Mammary epithelial cell (primary cell): Measurements from ENCODE around the gene SLC36A2.

Experiments used
- EZH2 ChIP-seq: IDR thresholded peaks from 2 replicates; pipeline ENCODE4 v1.6.1; 2012; ENCODE audit warnings: low read length, inconsistent platforms, borderline replicate concordance
- TF ChIP-seq, protein P1 (sequence below), 2 donors: IDR thresholded peaks in 1 of 2; conservative IDR thresholded peaks in 1 of 2; 2 replicates each; pipeline ENCODE4 v1.5.1; 2011 to 2012; ENCODE audit warnings: inconsistent platforms in 2 of 2, low read length in 2 of 2, mild to moderate bottlenecking in 2 of 2, control low read depth in 1 of 2, low read depth in 1 of 2; ENCODE audit not compliant: insufficient read depth in 1 of 2; ENCODE audit errors: extremely low read depth in 1 of 2

DNA sequence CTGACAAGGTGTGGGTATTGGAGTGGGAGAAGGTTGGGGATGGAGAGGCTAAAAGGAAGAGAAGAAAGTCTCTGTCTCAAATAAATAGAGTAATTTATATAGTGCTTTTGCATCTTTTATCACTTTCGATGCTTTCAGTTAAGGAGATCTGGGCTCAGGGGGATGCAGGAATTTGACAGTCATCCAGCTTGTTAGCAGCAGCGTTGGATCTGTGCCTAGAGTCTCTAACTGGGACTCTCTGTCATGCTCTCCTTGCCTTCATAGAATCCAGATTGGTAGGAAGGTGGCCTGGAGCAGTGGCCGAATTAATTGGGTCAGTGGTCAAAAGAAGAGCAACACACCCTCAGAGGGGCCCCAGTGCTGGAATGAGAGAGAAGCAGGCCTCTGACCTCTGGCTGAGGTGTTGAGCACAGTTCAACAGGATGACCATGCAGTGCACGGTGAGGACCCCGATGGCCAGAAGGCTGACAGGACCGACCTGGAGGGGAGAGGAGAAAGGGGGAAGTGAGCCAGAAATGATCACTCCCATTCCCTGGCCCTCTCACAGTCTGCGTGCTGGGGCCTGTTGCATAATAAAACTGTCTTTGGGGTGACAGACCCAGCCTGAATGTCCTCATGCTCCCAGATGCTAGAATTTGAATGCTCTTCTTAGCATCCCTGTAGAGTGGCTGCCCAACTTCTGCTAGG, 51.4 kb downstream of the SLC36A2 start:
- TF ChIP-seq, protein P1, sequence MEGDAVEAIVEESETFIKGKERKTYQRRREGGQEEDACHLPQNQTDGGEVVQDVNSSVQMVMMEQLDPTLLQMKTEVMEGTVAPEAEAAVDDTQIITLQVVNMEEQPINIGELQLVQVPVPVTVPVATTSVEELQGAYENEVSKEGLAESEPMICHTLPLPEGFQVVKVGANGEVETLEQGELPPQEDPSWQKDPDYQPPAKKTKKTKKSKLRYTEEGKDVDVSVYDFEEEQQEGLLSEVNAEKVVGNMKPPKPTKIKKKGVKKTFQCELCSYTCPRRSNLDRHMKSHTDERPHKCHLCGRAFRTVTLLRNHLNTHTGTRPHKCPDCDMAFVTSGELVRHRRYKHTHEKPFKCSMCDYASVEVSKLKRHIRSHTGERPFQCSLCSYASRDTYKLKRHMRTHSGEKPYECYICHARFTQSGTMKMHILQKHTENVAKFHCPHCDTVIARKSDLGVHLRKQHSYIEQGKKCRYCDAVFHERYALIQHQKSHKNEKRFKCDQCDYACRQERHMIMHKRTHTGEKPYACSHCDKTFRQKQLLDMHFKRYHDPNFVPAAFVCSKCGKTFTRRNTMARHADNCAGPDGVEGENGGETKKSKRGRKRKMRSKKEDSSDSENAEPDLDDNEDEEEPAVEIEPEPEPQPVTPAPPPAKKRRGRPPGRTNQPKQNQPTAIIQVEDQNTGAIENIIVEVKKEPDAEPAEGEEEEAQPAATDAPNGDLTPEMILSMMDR (conservative IDR thresholded peaks at IDR 0.05 in 1 of 2, IDR thresholded peaks at IDR 0.05 in 1 of 2; ENCODE audit: extremely low read depth in 1 of 2, insufficient read depth in 1 of 2, low read depth in 1 of 2, low read length in 2 of 2), result no peak
- TF ChIP-seq EZH2, result no peak
